BJ (cell line): ENCODE measurements around the gene CRHR1. TPM values are rescaled to one million over a fixed set of nuclear protein-coding genes. Genes with fewer than 3 reads are reported as not detected.

Experiments used
- CTCF ChIA-PET: fragments of 350-600 bp; formaldehyde crosslinking; extraction: SDS; loops from one replicate; lab custom pipeline; 2021; ENCODE audit warnings: antibody characterized with exemption, inconsistent platforms; lab: Yijun Ruan, JAX
- POLR2A ChIA-PET: fragments of 300-600 bp; sonication (Branson Sonifier 250); formaldehyde crosslinking; extraction: SDS; loops from one replicate; lab custom pipeline; 2021; ENCODE audit warnings: antibody characterized with exemption; lab: Charles Lee
- DNase-seq: peaks from one replicate; pipeline ENCODE4 v3.0.0-alpha.2; 2011; ENCODE audit warnings: low read depth
- H3K27me3 ChIP-seq: 2 replicates; pipeline ENCODE4 v1.6.0; 2011; ENCODE audit warnings: low read length; ENCODE audit not compliant: control insufficient read depth, insufficient read depth
- H3K36me3 ChIP-seq: 2 replicates; pipeline ENCODE4 v1.5.1; 2011; ENCODE audit warnings: low read length; ENCODE audit not compliant: control insufficient read depth, insufficient read depth
- H3K4me3 ChIP-seq: 2 replicates; pipeline ENCODE4 v1.5.1; 2011; ENCODE audit warnings: low read depth, mild to moderate bottlenecking, control low read depth, low read length
- polyA plus RNA-seq: library from polyadenylated mRNA; depleted of rRNA; stranded (reverse); fragments of >200 nt; gene quantifications from 2 replicates; pipeline ENCODE4 v1.2.3, GENCODE V29; 2011; rRNA removed
- TF ChIP-seq, protein P1 (sequence below): IDR thresholded peaks from 2 replicates; pipeline ENCODE4 v1.5.1; 2011; ENCODE audit warnings: low read depth, mild to moderate bottlenecking, control low read depth, inconsistent platforms, low read length, moderate library complexity; ENCODE audit not compliant: insufficient read depth

The CRHR1 gene
- polyA plus RNA-seq, 1 experiment, result not detected

DNA sequence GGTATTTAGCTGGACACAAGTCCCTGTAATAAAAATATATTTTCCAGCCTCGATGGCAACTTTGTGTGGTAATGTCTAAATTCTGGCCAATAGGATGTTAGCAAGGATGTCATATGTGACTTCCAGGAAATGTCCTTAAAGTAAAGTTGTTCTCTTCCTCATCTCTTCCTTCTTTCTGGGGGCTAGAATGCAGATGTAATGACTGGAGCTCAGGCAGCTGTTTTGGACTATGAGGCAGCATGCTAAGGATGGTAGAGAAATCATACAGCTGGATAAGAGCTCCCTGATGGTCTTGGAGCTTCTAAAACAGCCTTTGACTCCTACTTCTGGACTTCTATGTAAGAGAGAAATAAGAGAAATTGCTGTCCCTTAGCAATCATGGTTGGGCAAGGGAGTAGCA lies 93.3 kb downstream of the CRHR1 start:
- Histone ChIP-seq H3K36me3 (no peaks in the 10 kb centered on the region), H3K4me3 (no peak overlapping the region), H3K27me3 (peaks cover 3% of the 10 kb centered on the region; the same call in 1 of the 2 replicates)
- no peak for DNase-seq
- ChIA-PET CTCF (interaction anchor here (1.2 to 1.7 kb wide), 2 partner anchors 26 to 41 kb away, joined by 3 to 4 read pairs; no protein-coding TSS in a partner anchor), POLR2A (no interaction called here)
- TF ChIP-seq, protein P1, sequence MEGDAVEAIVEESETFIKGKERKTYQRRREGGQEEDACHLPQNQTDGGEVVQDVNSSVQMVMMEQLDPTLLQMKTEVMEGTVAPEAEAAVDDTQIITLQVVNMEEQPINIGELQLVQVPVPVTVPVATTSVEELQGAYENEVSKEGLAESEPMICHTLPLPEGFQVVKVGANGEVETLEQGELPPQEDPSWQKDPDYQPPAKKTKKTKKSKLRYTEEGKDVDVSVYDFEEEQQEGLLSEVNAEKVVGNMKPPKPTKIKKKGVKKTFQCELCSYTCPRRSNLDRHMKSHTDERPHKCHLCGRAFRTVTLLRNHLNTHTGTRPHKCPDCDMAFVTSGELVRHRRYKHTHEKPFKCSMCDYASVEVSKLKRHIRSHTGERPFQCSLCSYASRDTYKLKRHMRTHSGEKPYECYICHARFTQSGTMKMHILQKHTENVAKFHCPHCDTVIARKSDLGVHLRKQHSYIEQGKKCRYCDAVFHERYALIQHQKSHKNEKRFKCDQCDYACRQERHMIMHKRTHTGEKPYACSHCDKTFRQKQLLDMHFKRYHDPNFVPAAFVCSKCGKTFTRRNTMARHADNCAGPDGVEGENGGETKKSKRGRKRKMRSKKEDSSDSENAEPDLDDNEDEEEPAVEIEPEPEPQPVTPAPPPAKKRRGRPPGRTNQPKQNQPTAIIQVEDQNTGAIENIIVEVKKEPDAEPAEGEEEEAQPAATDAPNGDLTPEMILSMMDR, result no peak

DNA sequence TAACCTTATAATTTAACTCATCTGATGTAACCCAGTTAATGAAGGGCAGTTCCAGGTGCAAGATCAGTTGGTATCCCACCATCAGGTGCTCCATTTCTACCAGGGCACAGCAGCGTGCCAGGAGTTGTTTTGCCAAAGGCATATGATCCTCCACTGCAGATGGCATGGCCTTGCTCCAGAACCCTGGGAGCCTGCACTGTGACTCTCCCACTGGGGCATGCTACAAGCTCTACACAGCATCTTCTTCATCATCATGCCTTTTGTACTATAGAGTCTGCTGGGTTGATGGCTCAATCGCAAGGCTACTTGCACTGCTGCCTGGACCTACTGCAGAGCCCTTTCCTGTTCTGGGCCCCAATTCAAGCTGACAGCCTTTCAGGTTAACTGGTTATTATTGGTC lies 98.9 kb downstream of the CRHR1 start:
- H3K4me3 ChIP-seq, result no peak overlapping the region
- CTCF ChIA-PET, result interaction anchor here (1.1 kb wide), 1 partner anchor 10 kb away, joined by 3 read pairs; no protein-coding TSS in a partner anchor
- POLR2A ChIA-PET, result no interaction called here
- DNase-seq, result no peak
- H3K27me3 ChIP-seq, result 0 out of 2 replicates have a peak, but pooled peaks cover 3% of the 10 kb centered on the region
- TF ChIP-seq, protein P1, result no peak
- no peaks in the 10 kb centered on the region for H3K36me3 ChIP-seq

Other genes with a start within 250 kb of the CRHR1 start
- not detected in 2 replicates for gene SPPL2C, start 60.6 kb downstream of the CRHR1 start, polyA plus RNA-seq
- gene MAPT, start 110.2 kb downstream of the CRHR1 start, polyA plus RNA-seq, result 0.16 and 0.23 TPM in 2 replicates
- gene STH, start 214.9 kb downstream of the CRHR1 start, polyA plus RNA-seq, result not detected in 2 replicates